ENCODE data around the gene TEFM. TPM values are rescaled to one million over a fixed set of nuclear protein-coding genes. Genes with fewer than 3 reads are reported as not detected.
A peak's percentile ranks its signal among the peaks of the same experiment; 100 is the strongest.
"Not testable (repeated sequence)": the region's sequence is repeated elsewhere in the genome, so short reads cannot be mapped to it uniquely, and the experiment has no call there.

The TEFM gene
- total RNA-seq, 1 donor from 2014 or later, result 9.8 TPM

GRCh38 chr17:30920282-30920681 lies 14.2 kb upstream of the TEFM start:
- Mint-ChIP-seq H3K36me3 (ENCODE audit: unreplicated experiment) (peaks cover 1% of the 10 kb centered on the region), H3K27ac (ENCODE audit: unreplicated experiment) (no peak overlapping the region), H3K4me3 (ENCODE audit: unreplicated experiment) (no peak overlapping the region), H3K9me3 (ENCODE audit: unreplicated experiment) (no peaks in the 10 kb centered on the region), H3K27me3 (ENCODE audit: unreplicated experiment) (peaks cover 52% of the 10 kb centered on the region), H3K4me1 (ENCODE audit: unreplicated experiment) (peaks cover 20% of the 10 kb centered on the region)
- DNase-seq (ENCODE audit: extremely low spot score, unreplicated experiment), result no peak
- no peak for TF ChIP-seq CTCF (IDR thresholded peaks at IDR 0.05)

GRCh38 chr17:30917050-30917449 lies 11.0 kb upstream of the TEFM start:
- Mint-ChIP-seq H3K27me3 (ENCODE audit: unreplicated experiment) (peaks cover 33% of the 10 kb centered on the region), H3K36me3 (ENCODE audit: unreplicated experiment) (no peaks in the 10 kb centered on the region), H3K27ac (ENCODE audit: unreplicated experiment) (no peak overlapping the region), H3K4me3 (ENCODE audit: unreplicated experiment) (no peak overlapping the region), H3K4me1 (ENCODE audit: unreplicated experiment) (peaks cover 12% of the 10 kb centered on the region), H3K9me3 (ENCODE audit: unreplicated experiment) (no peaks in the 10 kb centered on the region)
- TF ChIP-seq CTCF (IDR thresholded peaks at IDR 0.05), result no peak
- DNase-seq (ENCODE audit: extremely low spot score, unreplicated experiment), result no peak

GRCh38 chr17:30915833-30916611 lies 10.0 kb upstream of the TEFM start:
- H3K27ac Mint-ChIP-seq (ENCODE audit: unreplicated experiment), result no peak overlapping the region
- TF ChIP-seq CTCF (IDR thresholded peaks at IDR 0.05), result no peak
- H3K36me3 Mint-ChIP-seq (ENCODE audit: unreplicated experiment), result no peaks in the 10 kb centered on the region
- peaks cover 27% of the 10 kb centered on the region for H3K27me3 Mint-ChIP-seq (ENCODE audit: unreplicated experiment)
- peaks cover 9% of the 10 kb centered on the region for H3K4me1 Mint-ChIP-seq (ENCODE audit: unreplicated experiment)
- no peak for DNase-seq (ENCODE audit: extremely low spot score, unreplicated experiment)
- no peak overlapping the region for H3K4me3 Mint-ChIP-seq (ENCODE audit: unreplicated experiment)
- no peaks in the 10 kb centered on the region for H3K9me3 Mint-ChIP-seq (ENCODE audit: unreplicated experiment)

- Mint-ChIP-seq H3K36me3 (ENCODE audit: unreplicated experiment) (no peaks in the 10 kb centered on the region), H3K9me3 (ENCODE audit: unreplicated experiment) (no peaks in the 10 kb centered on the region), H3K4me1 (ENCODE audit: unreplicated experiment) (no peaks in the 10 kb centered on the region), H3K27ac (ENCODE audit: unreplicated experiment) (no peak overlapping the region), H3K4me3 (ENCODE audit: unreplicated experiment) (no peak overlapping the region), H3K27me3 (ENCODE audit: unreplicated experiment) (peaks cover 18% of the 10 kb centered on the region)
- no peak for TF ChIP-seq CTCF (IDR thresholded peaks at IDR 0.05)
- peak; percentile 7 for DNase-seq (ENCODE audit: extremely low spot score, unreplicated experiment)
These were observed 7.9 kb upstream of the TEFM start for GRCh38 chr17:30913955-30914354.

GRCh38 chr17:30910151-30910550 lies 4.1 kb upstream of the TEFM start:
- H3K9me3 Mint-ChIP-seq (ENCODE audit: unreplicated experiment); H3K27me3 Mint-ChIP-seq (ENCODE audit: unreplicated experiment); H3K4me3 Mint-ChIP-seq (ENCODE audit: unreplicated experiment); H3K36me3 Mint-ChIP-seq (ENCODE audit: unreplicated experiment); H3K27ac Mint-ChIP-seq (ENCODE audit: unreplicated experiment): not testable (repeated sequence)
- peak; percentile 34 for DNase-seq (ENCODE audit: extremely low spot score, unreplicated experiment)
- H3K4me1 Mint-ChIP-seq (ENCODE audit: unreplicated experiment), result peaks cover 13% of the 10 kb centered on the region
